IPS-15b (cell line): ENCODE measurements around the gene PPM1A.

Experiments
- H3K27me3 ChIP-seq: one replicate; pipeline ENCODE4 v1.6.1; 2013; ENCODE audit warnings: low read length; ENCODE audit not compliant: control insufficient read depth, insufficient read depth
- H3K36me3 ChIP-seq: one replicate; pipeline ENCODE4 v1.6.1; 2013; ENCODE audit warnings: low read length; ENCODE audit not compliant: control insufficient read depth, insufficient read depth
- H3K4me1 ChIP-seq: one replicate; pipeline ENCODE4 v1.6.1; 2013; ENCODE audit warnings: mild to moderate bottlenecking, low read length; ENCODE audit not compliant: control insufficient read depth, insufficient read depth
- H3K4me3 ChIP-seq: one replicate; pipeline ENCODE4 v1.5.1; 2013; ENCODE audit warnings: low read depth, low read length
- H3K9ac ChIP-seq: one replicate; pipeline ENCODE4 v1.6.1; 2013; ENCODE audit warnings: low read depth, mild to moderate bottlenecking, low read length
- H3K9me3 ChIP-seq: one replicate; pipeline ENCODE4 v1.6.1; 2013; ENCODE audit warnings: mild to moderate bottlenecking, low read length; ENCODE audit not compliant: control insufficient read depth, insufficient read depth

PPM1A gene

DNA sequence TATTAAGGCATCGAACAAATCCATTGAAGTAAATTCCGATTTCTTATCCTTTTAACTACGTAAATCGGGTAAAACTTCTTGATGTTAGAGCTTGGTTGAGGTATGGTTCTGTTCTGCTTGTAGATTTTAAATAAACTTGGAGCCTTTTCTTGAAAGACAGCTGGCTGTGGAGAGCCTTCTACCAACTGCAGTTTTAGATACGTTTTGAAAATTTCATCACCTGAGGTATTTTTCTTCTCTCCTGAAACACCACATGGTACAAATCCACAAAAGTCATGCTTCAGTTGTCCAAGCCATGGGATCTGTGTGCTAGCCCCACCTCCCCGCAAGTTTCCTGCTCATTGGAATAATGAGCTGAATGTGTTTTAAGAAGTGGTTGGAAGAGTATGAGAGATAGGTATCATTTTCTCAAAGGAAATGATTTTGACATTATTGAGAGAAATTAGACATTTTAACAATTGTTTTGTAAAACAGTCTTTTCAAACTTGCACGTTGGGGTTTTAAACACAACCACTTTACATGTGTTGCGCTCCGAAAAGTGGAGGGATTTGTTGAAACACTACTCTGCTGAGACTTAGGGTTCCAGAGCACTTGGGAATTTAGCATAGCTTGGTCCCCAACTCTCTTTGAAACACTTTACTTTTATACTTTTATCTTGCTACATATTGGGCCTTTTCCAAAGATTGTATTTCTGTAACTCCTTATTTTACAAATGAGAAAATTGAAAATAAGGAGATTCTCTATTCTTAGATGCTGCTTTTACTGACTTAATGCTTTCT is 1.4 kb downstream of the PPM1A start:
- H3K4me3 ChIP-seq = peak overlapping the region; percentile 84
- peaks cover 6% of the 10 kb centered on the region for H3K4me1 ChIP-seq
- H3K9ac ChIP-seq = peak overlapping the region; percentile 66
- H3K27me3 ChIP-seq = no peaks in the 10 kb centered on the region
- H3K36me3 ChIP-seq = no peaks in the 10 kb centered on the region
- H3K9me3 ChIP-seq = no peaks in the 10 kb centered on the region

DNA sequence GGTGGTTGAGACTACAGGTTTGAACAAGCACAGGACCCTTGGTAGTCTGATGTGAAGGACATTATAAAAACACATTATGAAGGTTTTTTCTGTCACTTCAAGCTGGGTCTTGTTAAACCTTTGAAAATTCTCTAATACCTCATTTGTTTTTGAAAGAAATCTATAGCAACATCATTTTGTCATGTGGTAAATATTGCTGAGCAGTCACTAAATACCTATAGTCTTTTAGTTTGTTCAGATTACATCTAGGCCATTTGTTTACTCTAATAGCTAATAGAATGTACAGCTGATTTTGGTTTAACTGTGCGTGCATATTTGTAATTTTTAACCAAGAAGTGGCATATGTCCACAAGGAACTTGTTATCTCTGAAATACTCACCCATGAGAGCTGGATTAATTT is 2.9 kb downstream of the PPM1A start:
- H3K4me3 ChIP-seq = no peak overlapping the region
- H3K27me3 ChIP-seq = no peaks in the 10 kb centered on the region
- peaks cover 4% of the 10 kb centered on the region for H3K4me1 ChIP-seq
- no peaks in the 10 kb centered on the region for H3K36me3 ChIP-seq
- H3K9ac ChIP-seq = no peak overlapping the region
- no peaks in the 10 kb centered on the region for H3K9me3 ChIP-seq

DNA sequence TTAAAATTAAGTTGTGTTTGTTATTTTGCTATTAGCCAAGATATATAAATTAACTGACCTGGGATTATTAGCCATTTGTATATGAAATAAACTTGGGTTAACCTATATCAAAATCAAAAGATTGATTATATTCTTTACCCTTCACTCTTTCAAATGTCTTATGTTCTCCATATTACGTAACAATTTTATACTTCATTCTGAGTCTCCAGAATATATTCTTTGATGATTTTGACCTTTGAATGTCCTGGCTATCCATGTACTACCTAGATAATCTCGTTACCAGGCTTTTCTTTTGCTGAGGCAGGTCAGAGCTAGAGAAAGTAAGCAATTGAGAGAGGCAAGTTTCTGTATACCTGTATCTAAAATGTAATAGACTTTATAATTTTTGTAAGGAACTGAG is 3.6 kb downstream of the PPM1A start:
- Histone ChIP-seq H3K4me3 (no peak overlapping the region), H3K27me3 (no peaks in the 10 kb centered on the region), H3K36me3 (no peaks in the 10 kb centered on the region), H3K9ac (no peak overlapping the region), H3K9me3 (no peaks in the 10 kb centered on the region), H3K4me1 (peaks cover 4% of the 10 kb centered on the region)

DNA sequence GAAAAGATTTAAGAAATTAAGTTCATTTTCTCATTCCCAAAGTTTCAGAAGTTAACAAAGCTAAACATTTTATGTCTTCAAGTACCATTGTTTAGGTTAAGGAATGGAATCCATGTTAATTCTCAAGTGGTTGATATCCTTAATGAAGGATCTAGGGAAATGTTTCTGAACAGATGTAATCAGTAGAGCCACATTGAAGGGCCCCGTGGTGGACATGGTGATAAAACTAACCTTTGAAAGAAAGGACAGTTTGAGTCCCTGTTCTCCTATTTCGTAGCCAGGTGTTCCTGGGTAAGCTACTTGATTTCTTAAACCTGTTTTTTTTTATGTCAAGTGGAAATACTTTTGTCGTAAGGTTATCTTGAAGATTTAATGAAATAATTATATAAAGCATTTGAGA is 4.6 kb downstream of the PPM1A start:
- Histone ChIP-seq H3K9ac (no peak overlapping the region), H3K4me1 (peaks cover 4% of the 10 kb centered on the region), H3K4me3 (no peak overlapping the region), H3K27me3 (no peaks in the 10 kb centered on the region), H3K36me3 (no peaks in the 10 kb centered on the region), H3K9me3 (no peaks in the 10 kb centered on the region)

DNA sequence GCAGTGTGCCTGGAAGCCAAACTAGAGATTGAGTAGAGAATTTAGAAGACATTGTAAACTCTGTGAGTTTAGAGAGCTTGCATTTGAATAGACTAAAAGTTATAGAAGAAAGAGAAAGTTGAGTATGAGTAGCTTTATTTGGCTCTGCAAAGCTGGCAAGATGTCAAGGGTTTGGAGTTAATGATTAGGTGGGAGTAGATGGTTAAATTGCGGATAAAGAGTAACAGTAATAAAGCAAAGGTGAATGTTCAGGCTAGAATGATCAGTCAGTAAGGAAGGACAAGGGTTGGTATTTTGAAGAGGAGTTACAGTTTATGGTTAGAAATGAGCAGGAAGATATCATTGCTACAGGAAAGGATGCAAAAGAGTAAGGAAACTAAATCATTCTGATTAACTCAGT is 5.2 kb downstream of the PPM1A start:
- Histone ChIP-seq H3K9me3 (no peaks in the 10 kb centered on the region), H3K4me3 (no peak overlapping the region), H3K9ac (no peak overlapping the region), H3K36me3 (no peaks in the 10 kb centered on the region), H3K27me3 (no peaks in the 10 kb centered on the region), H3K4me1 (peaks cover 4% of the 10 kb centered on the region)

DNA sequence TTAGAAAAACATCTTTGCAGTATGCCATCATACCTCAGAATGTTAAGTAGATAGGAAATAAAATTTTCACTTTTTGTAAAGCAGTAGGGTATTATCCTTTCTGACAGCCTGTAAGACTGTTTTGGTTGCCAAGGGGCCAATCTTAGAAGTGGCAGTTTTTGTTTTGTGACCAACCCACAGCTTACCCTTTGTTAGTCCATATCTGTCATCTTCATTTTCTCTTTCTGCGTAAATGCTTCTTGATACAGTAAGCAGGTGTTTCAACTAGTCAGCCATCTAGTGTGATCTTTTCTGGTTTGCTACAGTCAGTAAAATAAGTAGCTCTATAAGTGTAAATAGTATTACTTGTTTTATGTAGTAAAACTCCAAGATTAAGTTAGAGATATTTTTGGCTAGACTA is 8.8 kb downstream of the PPM1A start:
- Histone ChIP-seq H3K27me3 (no peaks in the 10 kb centered on the region), H3K9ac (no peak overlapping the region), H3K9me3 (no peaks in the 10 kb centered on the region), H3K4me3 (no peak overlapping the region), H3K36me3 (no peaks in the 10 kb centered on the region), H3K4me1 (no peaks in the 10 kb centered on the region)

DNA sequence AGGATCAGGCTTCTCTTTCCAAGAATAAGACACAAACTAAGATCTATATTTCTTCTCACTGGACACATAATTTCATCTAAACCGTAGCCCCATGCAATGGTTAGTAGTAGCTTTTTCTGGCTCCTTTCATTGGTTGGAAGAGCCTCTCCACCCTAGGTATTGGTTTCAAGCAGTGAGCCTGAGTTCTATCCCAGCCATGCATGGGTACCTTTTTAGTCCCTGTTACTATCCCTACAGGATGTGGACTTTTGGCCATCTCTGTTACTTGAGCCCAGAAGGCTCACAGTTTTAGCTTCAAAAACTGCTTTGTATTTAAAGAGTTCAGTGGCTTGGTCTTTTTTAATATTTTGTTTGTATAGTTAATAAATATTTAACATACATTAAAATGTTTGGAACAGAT is 16.1 kb downstream of the PPM1A start:
- Histone ChIP-seq H3K4me3 (no peak overlapping the region), H3K9ac (no peak overlapping the region), H3K4me1 (no peaks in the 10 kb centered on the region), H3K27me3 (no peaks in the 10 kb centered on the region), H3K36me3 (no peaks in the 10 kb centered on the region), H3K9me3 (no peaks in the 10 kb centered on the region)

DNA sequence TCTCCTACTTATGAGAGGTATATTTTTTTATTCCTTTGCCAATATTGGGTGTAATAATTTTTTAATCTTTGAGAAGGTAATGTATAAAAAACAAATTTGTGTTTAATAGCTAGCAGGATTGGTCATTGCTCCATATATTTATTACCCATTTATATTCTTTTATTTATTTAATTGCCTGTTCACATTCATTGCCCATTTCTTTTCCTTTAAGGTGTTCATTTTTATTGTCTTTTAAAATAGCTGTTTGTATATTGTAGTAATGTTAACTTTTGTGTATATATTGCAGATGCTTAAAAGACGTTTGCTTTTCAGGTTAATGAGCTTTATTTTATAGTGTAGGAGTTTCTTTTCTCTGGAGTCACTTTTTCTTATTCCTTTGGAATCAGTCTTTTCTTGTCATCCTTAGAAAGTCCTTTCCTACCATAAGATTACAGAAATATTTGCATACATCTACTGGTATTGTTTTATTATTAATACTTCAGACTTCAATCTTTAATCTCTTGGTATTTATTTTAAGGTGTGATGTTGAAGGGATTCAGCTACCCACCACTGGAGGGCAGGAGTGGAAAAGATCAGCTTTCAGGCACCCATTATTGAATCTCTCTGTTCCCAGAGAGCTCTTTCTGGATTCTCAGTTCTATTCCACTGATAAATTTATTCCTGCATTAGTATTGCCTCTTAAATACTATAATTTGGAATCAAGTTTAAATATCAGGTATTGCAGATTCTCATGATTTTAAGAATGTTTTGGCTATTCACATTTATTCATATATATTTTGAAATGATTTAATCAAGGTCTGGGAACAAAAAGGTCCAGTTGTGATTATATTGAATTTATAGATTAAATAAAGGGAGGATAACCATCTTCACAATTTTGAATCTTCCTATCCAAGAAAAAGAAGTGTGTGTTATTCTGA is 17.3 kb downstream of the PPM1A start:
- H3K9ac ChIP-seq = no peak overlapping the region
- no peaks in the 10 kb centered on the region for H3K36me3 ChIP-seq
- no peaks in the 10 kb centered on the region for H3K9me3 ChIP-seq

DNA sequence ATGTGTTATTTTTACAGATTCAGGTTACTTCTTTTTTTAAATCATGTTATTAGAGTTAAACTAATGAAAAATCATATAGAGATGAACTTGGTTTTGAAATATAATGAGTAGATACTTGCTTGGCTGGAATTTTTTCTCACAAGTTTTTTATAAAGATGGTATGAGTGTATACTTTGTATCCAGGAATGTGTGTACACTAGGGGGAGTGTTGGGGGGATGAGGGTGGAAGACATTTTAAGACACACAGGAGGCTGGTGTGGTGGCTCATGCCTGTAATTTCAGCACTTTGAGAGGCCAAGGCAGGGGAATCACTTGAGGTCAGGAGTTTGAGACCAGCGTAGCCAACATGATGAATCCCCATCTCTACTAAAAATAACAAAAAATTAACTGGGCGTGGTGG is 23.2 kb downstream of the PPM1A start:
- Histone ChIP-seq H3K9ac (no peak overlapping the region), H3K4me1 (peaks cover 11% of the 10 kb centered on the region), H3K9me3 (no peaks in the 10 kb centered on the region), H3K4me3 (no peak overlapping the region), H3K36me3 (no peaks in the 10 kb centered on the region), H3K27me3 (no peaks in the 10 kb centered on the region)

More for the DNA sequence above, 17.3 kb downstream of the PPM1A start:
- H3K27me3 ChIP-seq = no peaks in the 10 kb centered on the region
- no peaks in the 10 kb centered on the region for H3K4me1 ChIP-seq
- no peak overlapping the region for H3K4me3 ChIP-seq

DNA sequence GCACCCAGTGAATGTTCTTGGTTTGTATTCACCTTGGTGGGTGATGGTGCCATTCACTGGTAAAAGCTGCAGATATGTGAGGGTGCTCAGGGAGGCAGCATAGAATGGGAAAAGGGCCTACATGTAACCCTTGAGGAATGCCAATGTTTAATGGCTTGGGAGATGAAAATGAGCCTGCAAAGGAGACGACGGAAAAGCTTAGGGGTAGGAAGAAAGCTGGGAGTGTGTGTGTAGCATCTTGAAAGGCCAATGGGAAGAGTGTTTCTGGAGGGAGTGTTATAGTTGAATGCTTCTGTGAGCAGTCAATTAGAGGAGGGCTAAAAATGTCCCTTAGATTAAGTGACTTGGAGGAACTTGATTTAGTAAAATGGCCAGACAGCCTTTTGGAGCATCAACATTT is 24.9 kb downstream of the PPM1A start:
- Histone ChIP-seq H3K9me3 (no peaks in the 10 kb centered on the region), H3K27me3 (no peaks in the 10 kb centered on the region), H3K36me3 (no peaks in the 10 kb centered on the region), H3K4me1 (peaks cover 19% of the 10 kb centered on the region), H3K9ac (no peak overlapping the region), H3K4me3 (no peak overlapping the region)

DNA sequence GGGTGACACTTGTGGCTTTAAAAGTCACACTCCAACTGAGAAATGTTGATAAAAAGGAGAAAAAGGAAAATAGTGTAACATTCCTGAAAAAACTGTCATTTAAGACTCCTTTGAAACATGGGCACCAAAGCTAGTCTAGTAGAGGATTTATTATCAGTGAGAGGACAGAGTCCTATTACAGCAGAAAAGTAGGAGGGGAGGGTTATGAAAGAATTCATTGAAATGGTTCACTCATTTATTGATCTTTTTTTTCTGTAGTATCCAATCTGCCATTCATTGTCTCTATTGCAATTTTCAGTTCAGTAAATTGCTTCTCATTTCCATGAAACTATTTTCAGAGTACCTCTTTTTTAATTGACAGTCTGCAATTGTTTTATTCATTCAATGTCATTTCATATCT is 25.4 kb downstream of the PPM1A start:
- Histone ChIP-seq H3K4me1 (peaks cover 19% of the 10 kb centered on the region), H3K27me3 (no peaks in the 10 kb centered on the region), H3K4me3 (no peak overlapping the region), H3K36me3 (no peaks in the 10 kb centered on the region), H3K9ac (no peak overlapping the region), H3K9me3 (no peaks in the 10 kb centered on the region)

DNA sequence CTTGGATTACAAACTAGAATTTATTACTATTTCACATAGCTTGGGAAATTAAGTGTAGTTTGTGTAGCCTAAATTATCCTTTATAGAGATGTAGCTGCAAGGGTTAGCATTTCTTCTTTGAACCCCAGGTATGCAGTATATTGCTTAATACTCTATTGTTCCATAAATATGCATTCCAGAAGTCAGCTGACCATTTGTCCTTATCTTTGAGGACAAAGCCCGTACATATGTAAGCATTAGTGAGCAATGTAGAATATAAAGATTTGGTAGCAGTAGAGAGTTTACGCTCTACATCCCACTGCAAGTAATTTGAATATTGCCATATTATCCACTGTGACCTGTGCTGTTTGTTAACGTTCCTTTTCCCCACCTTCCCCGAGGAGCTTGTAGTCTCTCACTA is 26.9 kb downstream of the PPM1A start:
- H3K9ac ChIP-seq = no peak overlapping the region
- no peaks in the 10 kb centered on the region for H3K27me3 ChIP-seq
- no peaks in the 10 kb centered on the region for H3K36me3 ChIP-seq
- H3K4me3 ChIP-seq = no peak overlapping the region
- peaks cover 19% of the 10 kb centered on the region for H3K4me1 ChIP-seq
- H3K9me3 ChIP-seq = no peaks in the 10 kb centered on the region
